Hepatocyte (in vitro differentiated cells): ENCODE data around the gene GCNT2.

Experiments
- EZH2 ChIP-seq: fragments of 200-600 bp; sonication (generic); IDR thresholded peaks from 2 replicates; pipeline ENCODE4 v1.6.1; 2016; ENCODE audit warnings: antibody characterized with exemption, mild to moderate bottlenecking, borderline replicate concordance
- EZH2phosphoT487 ChIP-seq: fragments of 200-600 bp; sonication (generic); IDR thresholded peaks from one replicate; pipeline ENCODE4 v1.6.1; 2018; ENCODE audit warnings: antibody characterized with exemption, mild to moderate bottlenecking, low read depth, moderate library complexity; ENCODE audit not compliant: unreplicated experiment, severe bottlenecking
- TF ChIP-seq, protein P1 (sequence below): fragments of 200-600 bp; sonication (generic); IDR thresholded peaks from 2 replicates; pipeline ENCODE4 v1.5.1; 2016; ENCODE audit warnings: antibody characterized with exemption, mild to moderate bottlenecking; ENCODE audit not compliant: poor library complexity

DNA sequence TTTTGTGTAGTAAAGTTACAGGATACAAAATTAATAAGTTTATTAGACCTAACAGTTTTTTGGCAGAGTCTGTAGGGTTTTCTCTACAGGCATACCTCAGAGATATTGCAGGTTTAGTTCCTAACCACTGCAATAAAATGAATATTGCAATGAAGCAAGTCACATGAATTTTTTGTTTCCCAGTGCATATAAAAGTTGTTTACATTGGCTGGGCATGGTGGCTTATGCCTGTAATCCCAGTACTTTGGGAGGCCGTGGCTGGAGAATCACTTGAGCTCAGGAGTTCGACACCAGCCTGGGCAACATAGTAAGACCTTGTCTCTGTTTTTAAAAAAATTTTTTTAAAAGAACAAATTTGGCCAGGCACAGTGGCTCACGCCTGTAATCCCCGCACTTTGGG, 157.3 kb downstream of the GCNT2 start:
- TF ChIP-seq, protein P1, sequence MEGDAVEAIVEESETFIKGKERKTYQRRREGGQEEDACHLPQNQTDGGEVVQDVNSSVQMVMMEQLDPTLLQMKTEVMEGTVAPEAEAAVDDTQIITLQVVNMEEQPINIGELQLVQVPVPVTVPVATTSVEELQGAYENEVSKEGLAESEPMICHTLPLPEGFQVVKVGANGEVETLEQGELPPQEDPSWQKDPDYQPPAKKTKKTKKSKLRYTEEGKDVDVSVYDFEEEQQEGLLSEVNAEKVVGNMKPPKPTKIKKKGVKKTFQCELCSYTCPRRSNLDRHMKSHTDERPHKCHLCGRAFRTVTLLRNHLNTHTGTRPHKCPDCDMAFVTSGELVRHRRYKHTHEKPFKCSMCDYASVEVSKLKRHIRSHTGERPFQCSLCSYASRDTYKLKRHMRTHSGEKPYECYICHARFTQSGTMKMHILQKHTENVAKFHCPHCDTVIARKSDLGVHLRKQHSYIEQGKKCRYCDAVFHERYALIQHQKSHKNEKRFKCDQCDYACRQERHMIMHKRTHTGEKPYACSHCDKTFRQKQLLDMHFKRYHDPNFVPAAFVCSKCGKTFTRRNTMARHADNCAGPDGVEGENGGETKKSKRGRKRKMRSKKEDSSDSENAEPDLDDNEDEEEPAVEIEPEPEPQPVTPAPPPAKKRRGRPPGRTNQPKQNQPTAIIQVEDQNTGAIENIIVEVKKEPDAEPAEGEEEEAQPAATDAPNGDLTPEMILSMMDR: no peak
- no peak for TF ChIP-seq EZH2
- no peak for TF ChIP-seq EZH2phosphoT487
